H4 (cell line): ENCODE measurements around the gene BCAP31. TPM values are rescaled to one million over a fixed set of nuclear protein-coding genes. Genes with fewer than 3 reads are reported as not detected.
A peak's percentile ranks its signal among the peaks of the same experiment; 100 is the strongest.

ENCODE experiments used
- DNase-seq: peaks from one replicate; pipeline ENCODE4 v3.0.0-alpha.2; 2015; ENCODE audit warnings: low spot score
- total RNA-seq: library from RNA; depleted of rRNA; stranded (reverse); fragments of >200 nt; shearing (Covaris generic); gene quantifications from 2 replicates; pipeline ENCODE4 v1.2.3, GENCODE V29; 2014; rRNA removed

BCAP31 gene
- total RNA-seq: 233 and 264 TPM in 2 replicates

- peak; percentile 64 for DNase-seq
Measured at GRCh38 chrX:153724252-153725038, at the start of gene BCAP31, which contains the start of gene ABCD1. TSS of gene BCAP31 (minus strand) at chrX:153724387. CDS start at chrX:153723244, 1,143 bp downstream. TSS of gene ABCD1 (plus strand) at chrX:153724856. CDS start at chrX:153725267, 411 bp downstream.

DNA sequence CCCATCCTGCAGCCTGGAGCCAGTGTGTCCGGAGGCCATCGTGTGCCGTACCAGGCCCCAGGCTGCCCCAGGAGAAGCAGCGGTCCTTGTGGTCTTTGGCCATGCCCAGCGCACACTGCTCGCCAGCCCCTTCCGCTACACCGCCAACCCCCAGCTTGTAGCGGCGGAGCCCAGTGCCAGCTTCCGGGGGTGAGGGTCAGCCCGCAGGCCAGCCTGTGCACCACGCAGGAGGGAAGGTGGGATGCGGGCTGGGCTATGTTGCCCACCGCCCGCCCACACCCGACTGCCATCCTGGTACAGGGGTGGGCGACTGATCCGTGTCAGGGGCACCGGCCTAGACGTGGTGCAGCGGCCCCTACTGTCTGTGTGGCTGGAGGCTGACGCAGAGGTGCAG is 49.0 kb upstream of the BCAP31 start:
- DNase-seq: no peak

GRCh38 chrX:153772316-153773217 is 48.4 kb upstream of the BCAP31 start:
- no peak for DNase-seq

DNA sequence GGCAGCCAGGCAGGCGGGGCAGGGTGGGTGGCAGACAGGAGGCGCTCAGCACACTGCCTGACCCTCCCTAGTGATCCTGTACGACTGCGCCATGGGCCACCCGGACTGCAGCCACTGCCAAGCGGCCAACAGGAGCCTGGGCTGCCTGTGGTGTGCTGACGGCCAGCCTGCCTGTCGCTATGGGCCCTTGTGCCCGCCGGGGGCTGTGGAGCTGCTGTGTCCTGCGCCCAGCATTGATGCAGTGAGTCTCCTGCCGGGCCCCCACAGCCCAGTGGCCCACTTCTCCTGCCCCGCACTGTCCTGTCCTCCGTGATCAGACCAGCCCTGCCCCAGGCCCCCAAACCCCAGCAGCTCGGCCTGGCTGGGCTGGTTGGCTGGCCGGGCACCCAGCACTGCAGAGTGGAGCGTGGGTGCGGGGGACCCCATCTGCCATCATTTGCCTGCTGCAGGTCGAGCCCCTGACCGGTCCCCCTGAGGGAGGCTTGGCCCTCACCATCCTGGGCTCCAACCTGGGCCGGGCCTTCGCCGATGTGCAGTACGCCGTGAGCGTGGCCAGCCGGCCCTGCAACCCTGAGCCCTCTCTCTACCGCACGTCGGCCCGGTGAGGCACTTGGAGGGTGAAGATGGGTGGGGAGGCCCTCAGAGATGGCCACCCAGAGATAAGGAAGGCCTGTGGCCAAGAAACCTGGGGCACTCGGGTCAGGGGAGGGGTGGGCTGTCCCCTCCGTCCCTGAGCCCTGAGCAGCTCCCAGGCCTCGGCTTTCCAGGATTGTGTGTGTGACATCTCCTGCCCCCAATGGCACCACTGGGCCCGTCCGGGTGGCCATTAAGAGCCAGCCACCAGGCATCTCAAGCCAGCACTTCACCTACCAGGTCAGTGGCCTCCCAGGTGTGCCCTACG is 47.5 kb upstream of the BCAP31 start:
- DNase-seq: no peak

DNA sequence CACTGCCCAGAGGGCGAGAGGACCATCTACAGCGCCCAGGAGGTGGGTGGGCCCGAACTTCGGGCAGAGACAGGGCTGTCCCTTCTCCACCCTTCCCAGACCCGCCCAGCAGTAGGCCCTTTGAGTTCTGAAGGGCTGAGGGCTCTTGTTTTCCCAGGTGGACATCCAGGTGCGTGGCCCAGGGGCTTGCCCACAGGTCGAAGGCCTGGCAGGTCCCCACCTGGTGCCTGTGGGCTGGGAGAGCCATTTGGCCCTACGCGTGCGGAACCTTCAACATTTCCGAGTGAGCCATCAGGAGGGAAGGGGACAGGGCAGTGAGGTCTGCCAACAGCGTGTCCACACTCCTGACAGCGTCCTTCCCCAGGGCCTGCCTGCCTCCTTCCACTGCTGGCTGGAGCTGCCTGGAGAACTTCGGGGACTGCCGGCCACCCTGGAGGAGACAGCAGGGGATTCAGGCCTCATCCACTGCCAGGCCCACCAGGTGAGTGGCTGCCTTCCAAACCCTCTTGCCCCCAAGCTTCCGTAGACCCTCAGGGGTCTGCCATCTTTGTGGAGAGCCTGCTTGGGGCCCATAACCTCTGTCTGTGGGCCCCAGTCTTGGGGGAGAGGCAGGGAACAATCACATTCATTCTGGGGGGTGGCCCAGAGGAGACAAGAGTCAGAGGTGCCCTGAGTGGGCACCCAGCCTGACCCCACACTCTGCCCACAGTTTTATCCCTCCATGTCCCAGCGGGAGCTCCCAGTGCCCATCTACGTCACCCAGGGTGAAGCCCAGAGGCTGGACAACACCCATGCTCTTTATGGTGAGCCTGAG is 46.6 kb upstream of the BCAP31 start:
- no peak for DNase-seq

- no peak for DNase-seq
Measured at GRCh38 chrX:153769865-153770600, 45.8 kb upstream of the BCAP31 start.

DNA sequence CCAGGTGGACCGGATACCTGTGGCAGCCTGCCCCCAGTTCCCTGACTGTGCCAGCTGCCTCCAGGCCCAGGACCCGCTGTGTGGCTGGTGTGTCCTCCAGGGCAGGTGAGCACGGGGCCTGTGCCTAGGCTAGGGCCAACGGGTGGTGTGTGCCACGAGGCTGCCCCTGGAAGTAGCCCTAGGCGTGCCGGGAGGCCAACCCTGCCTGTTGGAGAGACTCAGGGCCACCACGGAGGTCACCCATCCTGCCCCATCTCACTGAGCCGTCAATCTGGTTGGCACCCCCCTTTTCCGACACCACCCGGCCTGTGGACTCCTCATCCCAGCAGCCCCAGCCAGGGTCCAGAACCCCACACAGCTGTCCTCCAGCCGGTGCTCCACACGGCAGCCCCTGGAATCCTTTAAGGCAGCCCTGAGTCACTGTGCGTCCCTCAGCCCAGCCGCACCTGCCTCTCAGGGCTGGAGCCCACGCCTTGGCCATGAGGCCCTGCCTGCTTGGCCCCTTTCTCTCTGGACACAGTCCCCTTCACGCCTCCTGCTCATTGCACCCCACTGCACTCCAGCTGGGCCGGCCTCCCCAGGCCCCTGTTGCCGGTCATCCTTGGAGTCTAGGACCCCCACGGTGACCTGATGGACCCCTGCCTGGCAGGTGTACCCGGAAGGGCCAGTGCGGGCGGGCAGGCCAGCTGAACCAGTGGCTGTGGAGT is 45.1 kb upstream of the BCAP31 start:
- no peak for DNase-seq

GRCh38 chrX:153768311-153769157 is 44.3 kb upstream of the BCAP31 start:
- no peak for DNase-seq

DNA sequence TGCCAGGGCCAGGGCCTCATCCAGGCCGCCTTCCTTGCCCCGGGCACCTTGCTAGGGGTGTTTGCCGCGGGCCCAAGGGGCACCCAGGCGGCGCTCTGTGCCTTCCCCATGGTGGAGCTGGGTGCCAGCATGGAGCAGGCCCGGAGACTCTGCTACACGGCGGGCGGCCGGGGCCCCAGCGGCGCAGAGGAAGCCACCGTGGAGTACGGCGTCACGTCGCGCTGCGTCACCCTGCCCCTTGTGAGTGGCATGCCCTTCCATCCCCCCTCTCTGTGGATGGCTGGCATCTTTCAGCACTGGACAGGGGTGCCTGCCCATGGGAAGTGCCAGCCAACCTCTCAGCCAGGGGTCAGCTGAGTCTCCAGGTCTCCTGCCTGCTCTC is 43.5 kb upstream of the BCAP31 start:
- no peak for DNase-seq

DNA sequence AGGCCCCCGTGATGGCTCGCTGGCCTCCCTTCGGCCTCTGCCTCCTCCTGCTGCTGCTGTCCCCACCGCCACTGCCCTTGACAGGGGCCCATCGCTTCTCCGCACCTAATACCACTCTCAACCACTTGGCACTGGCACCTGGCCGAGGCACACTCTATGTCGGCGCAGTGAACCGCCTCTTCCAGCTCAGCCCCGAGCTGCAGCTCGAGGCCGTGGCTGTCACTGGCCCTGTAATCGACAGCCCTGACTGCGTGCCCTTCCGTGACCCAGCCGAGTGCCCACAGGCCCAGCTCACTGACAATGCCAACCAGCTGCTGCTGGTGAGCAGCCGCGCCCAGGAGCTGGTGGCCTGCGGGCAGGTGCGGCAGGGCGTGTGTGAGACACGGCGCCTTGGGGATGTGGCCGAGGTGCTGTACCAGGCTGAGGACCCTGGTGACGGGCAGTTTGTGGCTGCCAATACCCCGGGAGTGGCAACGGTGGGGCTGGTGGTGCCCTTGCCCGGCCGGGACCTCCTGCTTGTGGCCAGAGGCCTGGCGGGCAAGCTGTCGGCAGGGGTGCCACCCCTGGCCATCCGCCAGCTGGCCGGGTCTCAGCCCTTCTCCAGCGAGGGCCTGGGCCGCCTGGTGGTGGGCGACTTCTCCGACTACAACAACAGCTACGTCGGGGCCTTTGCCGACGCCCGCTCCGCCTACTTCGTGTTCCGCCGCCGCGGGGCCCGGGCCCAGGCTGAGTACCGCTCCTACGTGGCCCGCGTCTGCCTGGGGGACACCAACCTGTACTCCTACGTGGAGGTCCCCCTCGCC is 42.9 kb upstream of the BCAP31 start:
- DNase-seq: no peak

GRCh38 chrX:153766098-153766817 is 42.1 kb upstream of the BCAP31 start:
- peak; percentile 83 for DNase-seq

DNA sequence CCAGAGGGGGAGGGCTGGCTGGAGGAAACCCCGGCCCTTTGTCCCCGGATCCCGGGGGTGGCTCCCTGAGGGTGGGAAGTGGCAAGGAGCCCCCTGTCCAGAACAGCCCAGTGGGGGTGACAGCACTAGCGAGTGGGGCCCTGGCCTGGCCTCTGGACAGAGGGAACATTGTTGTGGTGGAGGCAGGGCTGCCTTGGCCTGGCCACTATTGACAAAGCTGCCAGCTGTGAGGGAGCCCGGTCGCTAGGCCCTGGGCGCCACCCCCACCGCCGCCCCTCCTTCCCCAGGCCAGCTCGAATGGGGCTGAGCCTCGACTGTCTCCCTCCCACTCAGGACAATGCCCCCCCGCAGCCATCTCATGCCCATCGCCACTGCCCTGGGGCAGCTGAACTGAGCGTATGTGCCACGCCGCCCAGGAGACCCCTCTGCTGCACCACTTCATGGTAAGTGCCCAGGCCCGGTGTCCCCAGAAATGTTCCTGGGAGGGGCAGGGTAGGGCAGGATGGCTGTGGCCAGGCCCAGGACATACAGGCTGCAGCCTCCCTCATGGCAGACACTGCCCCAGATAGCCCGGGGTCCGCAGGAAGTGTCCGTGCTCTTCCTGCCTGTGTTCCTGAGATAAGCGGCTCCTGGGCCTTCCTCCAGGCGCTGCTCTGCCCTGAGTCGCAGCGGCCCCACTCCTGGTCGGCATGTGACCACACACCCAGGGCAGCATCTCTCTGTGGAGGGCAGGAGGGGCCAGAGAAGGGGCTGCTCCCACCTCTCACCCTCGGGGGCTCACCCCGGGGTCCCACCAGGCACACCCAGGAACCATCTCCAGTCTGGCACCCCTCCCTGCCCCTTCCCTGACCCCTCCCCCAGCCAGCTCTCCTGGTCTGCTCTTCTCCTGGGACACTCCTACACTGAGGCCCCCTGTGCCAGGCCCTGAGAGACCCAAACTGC is 41.2 kb upstream of the BCAP31 start:
- no peak for DNase-seq

DNA sequence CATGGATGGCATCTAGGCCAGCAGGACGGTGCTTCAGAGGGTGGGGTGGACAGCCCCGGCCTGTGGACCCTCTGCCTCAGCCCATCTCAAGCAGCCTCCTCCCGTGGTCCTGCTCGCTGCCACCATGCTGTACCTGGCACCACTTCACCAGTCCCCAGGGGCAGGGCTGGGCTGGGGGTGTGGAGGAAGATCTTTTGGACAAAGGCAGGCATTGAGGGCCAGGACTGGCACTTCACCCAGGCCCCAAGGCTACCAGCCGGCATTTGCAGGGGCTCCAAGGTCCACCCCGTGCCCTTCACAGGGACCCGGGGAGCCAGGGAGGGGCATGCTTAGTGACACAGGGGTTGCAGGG is 40.6 kb upstream of the BCAP31 start:
- no peak for DNase-seq

DNA sequence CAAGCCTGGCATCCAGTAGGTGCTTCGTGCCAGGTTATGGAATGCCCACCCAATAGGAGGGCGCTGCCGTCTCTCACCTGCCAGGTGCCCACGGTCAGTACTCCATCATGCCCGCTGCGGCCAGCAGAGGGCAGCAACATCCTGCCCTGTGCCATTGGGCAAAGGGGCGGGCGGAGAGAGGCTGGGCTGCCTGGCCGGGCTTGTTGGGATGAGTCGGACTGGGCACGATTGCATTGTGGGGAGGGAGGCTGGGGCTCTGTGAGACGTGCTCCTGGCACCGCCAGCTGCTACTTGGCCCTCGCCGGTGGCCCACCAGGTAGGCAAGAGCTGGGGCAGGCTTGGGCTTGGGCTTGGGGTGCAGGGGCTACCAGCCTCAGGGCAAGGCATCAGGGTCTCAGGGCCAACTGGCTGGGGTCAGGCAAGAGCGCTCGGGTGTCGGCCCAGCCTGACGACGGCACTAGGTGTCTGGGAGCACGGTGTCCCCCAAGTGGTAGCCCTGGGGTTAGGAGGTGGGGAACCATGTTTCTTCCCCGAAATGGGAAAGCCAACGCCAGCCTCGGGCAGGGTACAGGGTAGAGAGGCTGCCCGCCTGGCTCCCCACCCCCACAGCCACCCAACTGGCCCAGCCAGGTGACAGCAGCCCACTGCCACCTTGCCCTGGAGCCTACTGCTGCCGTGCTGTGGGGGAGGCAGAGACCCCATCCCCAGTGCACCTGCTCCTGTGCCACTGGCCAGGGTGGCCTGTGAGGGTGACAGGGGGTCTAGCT is 40.0 kb upstream of the BCAP31 start, which contains the start of gene PLXNB3:
PLXNB3 (plus strand) TSS at position 261 of the 767 bp plus-strand sequence. CDS start 1,287 bp downstream, outside the sequence.
- DNase-seq: peak; percentile 77
